HepG2 (cell line): ENCODE results near the gene FBXL20. TPM values are rescaled to one million over a fixed set of nuclear protein-coding genes. Genes with fewer than 3 reads are reported as not detected.

Experiments used
- ATAC-seq: fragments of 200-7000 bp; cut with Tn5 transposase; 3 replicates; pipeline ENCODE4 v1.9.1; 2020; ENCODE audit warnings: mild to moderate bottlenecking, moderate library complexity
- BruUV-seq: library from RNA; stranded (reverse); fragments of 400-500 nt; replicated peaks from 2 replicates; lab custom pipeline; 2021; lab: Mats Ljungman, UMichigan
- CTCF ChIA-PET: fragments of 300-600 bp; formaldehyde crosslinking; extraction: SDS; loops from one replicate; lab custom pipeline; 2021; ENCODE audit warnings: low total read pairs, inconsistent platforms, low intra/inter-chr PET ratio; lab: Yijun Ruan, JAX
- POLR2A ChIA-PET: fragments of 350-600 bp; sonication (Branson Sonifier 250); formaldehyde crosslinking; loops from one replicate; lab custom pipeline; 2020; ENCODE audit warnings: antibody characterized with exemption, inconsistent platforms; lab: Yijun Ruan, JAX
- DNase-seq: peaks from one replicate; pipeline ENCODE4 v3.0.0-alpha.2; 2015; ENCODE audit warnings: low spot score
- FAIRE-seq: peaks from 3 replicates; lab custom pipeline; 2011; peaks lifted over from hg19 to GRCh38; lab: Jason Lieb, UNC
- H2AFZ ChIP-seq: one replicate; pipeline ENCODE4 v1.6.1; 2011; ENCODE audit warnings: low read length, inconsistent platforms
- H3K27ac ChIP-seq: fragments of 300-600 bp; 3 replicates; pipeline ENCODE4 v1.8.0; 2011; ENCODE audit warnings: mixed run types, mild to moderate bottlenecking, mixed read lengths, low read length, inconsistent platforms; ENCODE audit not compliant: insufficient read depth; ENCODE audit errors: extremely low read length
- H3K27me3 ChIP-seq, 2 experiments: fragments of 200-600 bp in 1 of 2; 2 replicates in 1 of 2; 3 replicates in 1 of 2; pipeline versions ENCODE4 v1.6.0 to v1.8.0; 2011; ENCODE audit warnings: low read length in 2 of 2, mild to moderate bottlenecking in 2 of 2, moderate library complexity in 2 of 2, inconsistent platforms in 1 of 2; ENCODE audit not compliant: insufficient read depth in 2 of 2, control insufficient read depth in 1 of 2
- H3K36me3 ChIP-seq, 2 experiments: fragments of 200-600 bp in 1 of 2; replicated peaks in 1 of 2; 2 replicates in 1 of 2; 3 replicates in 1 of 2; pipeline versions ENCODE4 v1.5.1 to v1.8.0; 2011; ENCODE audit warnings: low read length in 2 of 2, inconsistent platforms in 1 of 2; ENCODE audit not compliant: insufficient read depth in 2 of 2, control insufficient read depth in 1 of 2
- H3K4me1 ChIP-seq: 2 replicates; pipeline ENCODE4 v1.5.1; 2012; ENCODE audit warnings: low read length, inconsistent platforms; ENCODE audit not compliant: insufficient read depth
- H3K4me2 ChIP-seq: 2 replicates; pipeline ENCODE4 v1.6.0; 2011; ENCODE audit warnings: low read depth, low read length, inconsistent platforms
- H3K4me3 ChIP-seq, 3 experiments: fragments of 200-600 bp in 1 of 3; sonication (generic), shearing (Covaris generic) in 1 of 3; replicated peaks in 1 of 3; 2 replicates each; pipeline ENCODE4 v1.5.1; 2011 to 2016; ENCODE audit warnings: low read length in 3 of 3, inconsistent platforms in 2 of 3, low read depth in 2 of 3, mild to moderate bottlenecking in 2 of 3, control low read depth in 1 of 3, mixed read lengths in 1 of 3; ENCODE audit not compliant: insufficient read depth in 1 of 3
- H3K79me2 ChIP-seq: one replicate; pipeline ENCODE4 v1.6.1; 2011; ENCODE audit warnings: low read length, inconsistent platforms; ENCODE audit not compliant: insufficient read depth
- H3K9ac ChIP-seq: 2 replicates; pipeline ENCODE4 v1.6.0; 2011; ENCODE audit warnings: mild to moderate bottlenecking, low read depth, low read length, inconsistent platforms; ENCODE audit not compliant: insufficient read depth
- H3K9me3 ChIP-seq: 2 replicates; pipeline ENCODE4 v1.5.1; 2012; ENCODE audit warnings: mild to moderate bottlenecking, low read length
- H4K20me1 ChIP-seq: 2 replicates; pipeline ENCODE4 v1.6.0; 2011; ENCODE audit warnings: inconsistent platforms, mild to moderate bottlenecking, low read length, moderate library complexity; ENCODE audit not compliant: insufficient read depth
- BHLHE40 ChIP-seq: IDR thresholded peaks from 2 replicates; pipeline ENCODE4 v1.6.1; 2011; ENCODE audit warnings: low read length, improper control_type of control experiment
- CENPBD1 ChIP-seq: sonication (generic); formaldehyde crosslinking; IDR thresholded peaks from 2 replicates; pipeline ENCODE4 v1.8.0; 2022; ENCODE audit warnings: missing genetic modification reagents, low read depth, mild to moderate bottlenecking, borderline replicate concordance
- HDAC2 ChIP-seq: sonication (generic); formaldehyde crosslinking; IDR thresholded peaks from 2 replicates; pipeline ENCODE4 v1.4.0; 2020; ENCODE audit warnings: missing genetic modification reagents
- NPAS2 ChIP-seq: sonication (generic); formaldehyde crosslinking; IDR thresholded peaks from 2 replicates; pipeline ENCODE4 v1.8.0; 2022; ENCODE audit warnings: mild to moderate bottlenecking, missing genetic modification reagents, borderline replicate concordance
- PCBP2 ChIP-seq: fragments of 200-400 bp; formaldehyde crosslinking; optimal IDR thresholded peaks from 2 replicates; pipeline ENCODE3; 2018; ENCODE audit warnings: low read length, low read depth; ENCODE audit not compliant: poor library complexity, severe bottlenecking
- POLR2A ChIP-seq, 2 experiments: IDR thresholded peaks; 2 replicates each; pipeline ENCODE4 v1.6.1; 2011; ENCODE audit warnings: low read depth in 2 of 2, low read length in 2 of 2, mild to moderate bottlenecking in 1 of 2, moderate library complexity in 1 of 2; ENCODE audit not compliant: insufficient read depth in 1 of 2
- SMARCC2 ChIP-seq: fragments of 450-650 bp; IDR thresholded peaks from 2 replicates; pipeline ENCODE4 v1.6.1; 2017; ENCODE audit warnings: antibody characterized with exemption, mild to moderate bottlenecking
- ZNF34 ChIP-seq: sonication (generic); formaldehyde crosslinking; IDR thresholded peaks from 2 replicates; pipeline ENCODE4 v1.4.0; 2020; ENCODE audit warnings: mild to moderate bottlenecking, missing genetic modification reagents, borderline replicate concordance
- ZNF609 ChIP-seq: sonication (generic); formaldehyde crosslinking; IDR thresholded peaks from 2 replicates; pipeline ENCODE4 v1.4.0; 2020; ENCODE audit warnings: mild to moderate bottlenecking, missing genetic modification reagents, borderline replicate concordance
- ZNF674 ChIP-seq: sonication (generic); formaldehyde crosslinking; IDR thresholded peaks from 2 replicates; pipeline ENCODE4 v1.5.0; 2020; ENCODE audit warnings: low read depth, mild to moderate bottlenecking, missing genetic modification reagents
- ZNF772 ChIP-seq: sonication (generic); formaldehyde crosslinking; IDR thresholded peaks from 2 replicates; pipeline ENCODE4 v1.5.0; 2020; ENCODE audit warnings: mild to moderate bottlenecking, missing genetic modification reagents
- WGBS: methylation state at CpG from one replicate; pipeline ENCODE4 v1.1.6; 2017; ENCODE audit warnings: low lambda C conversion rate; 5-methylcytosine and 5-hydroxymethylcytosine counted together
- in situ Hi-C: cut with HindIII; loops from 2 replicates; pipeline ENCODE4 v1.10.0; 2017; ENCODE audit warnings: low pct_unique_long_range_greater_than_20kb; ENCODE audit not compliant: extremely low pct_ligation_motif_present
- intact Hi-C: fragments of 100-400 bp; cut with micrococcal nuclease; formaldehyde crosslinking; loops from one replicate; pipeline ENCODE4 v1.10.0; 2022; ENCODE audit not compliant: unreplicated experiment
- polyA plus RNA-seq, 8 experiments: library from polyadenylated mRNA; depleted of rRNA in 3 of 8; stranded (reverse) in 7 of 8; unstranded in 1 of 8; fragments of >200 nt; fragmentation: Illumina TruSeq in 4 of 8; extraction: Trizol in 4 of 8; gene quantifications; 2 replicates each; pipeline versions ENCODE4 v1.2.1 to v1.2.3, GENCODE V29; 2011 to 2016; ENCODE audit warnings: low read depth in 4 of 8, missing spikeins in 1 of 8, mixed read lengths in 1 of 8; ENCODE audit not compliant: insufficient read depth in 1 of 8
- total RNA-seq, 5 experiments: library from RNA; depleted of rRNA; stranded (reverse); fragments of >200 nt; fragmentation: Illumina TruSeq; extraction: Trizol; gene quantifications; 2 replicates each; pipeline ENCODE4 v1.2.3, GENCODE V29; 2016; ENCODE audit warnings: low read depth in 1 of 5
- TF ChIP-seq, protein P1 (sequence below): sonication (generic); formaldehyde crosslinking; IDR thresholded peaks from 2 replicates; pipeline ENCODE4 v1.5.0; 2020; ENCODE audit warnings: mild to moderate bottlenecking, low read depth, missing genetic modification reagents, borderline replicate concordance

Gene FBXL20
- total and polyA plus RNA-seq, 2 of the 13 experiments (the other 11 are each of a cell fraction or from before 2014, with no cell fraction given), result 10.2 to 10.3 TPM

GRCh38 chr17:39357488-39357887 lies 43.9 kb downstream of the FBXL20 start:
- BruUV-seq, result no TSS peak
- Histone ChIP-seq H2AFZ (no peak overlapping the region), H3K9ac (no peak overlapping the region), H3K4me3 (no peak overlapping the region), H3K27ac (peak overlapping the region; percentile 2), H3K4me2 (no peak overlapping the region), H4K20me1 (peaks cover 17% of the 10 kb centered on the region), H3K79me2 (peaks cover 3% of the 10 kb centered on the region), H3K9me3 (no peaks in the 10 kb centered on the region), H3K27me3 (no peaks in the 10 kb centered on the region), H3K4me1 (peaks cover 20% of the 10 kb centered on the region), H3K36me3 (no peaks in the 10 kb centered on the region)
- ChIA-PET CTCF (no interaction called here), POLR2A (no interaction called here)
- intact Hi-C loops, result no loop called here
- DNase-seq, result no peak
- 84% methylated on average over 8 of the region's 8 CpGs for WGBS
- ATAC-seq, result no peak
- peak; percentile 52 for FAIRE-seq
- no peak for TF ChIP-seq ZNF609 (CRISPR knock-in tag)
- no peak for TF ChIP-seq ZNF34
- no peak for TF ChIP-seq ZNF674
- TF ChIP-seq NPAS2 (CRISPR knock-in tag), result no peak
- no peak for TF ChIP-seq BHLHE40
- no peak for TF ChIP-seq CENPBD1
- TF ChIP-seq ZNF772 (CRISPR knock-in tag), result no peak
- no peak for TF ChIP-seq HDAC2 (CRISPR knock-in tag)
- TF ChIP-seq SMARCC2, result no peak
- TF ChIP-seq POLR2A (IDR thresholded peaks at IDR 0.05; ENCODE audit: insufficient read depth in 1 of 2, low read depth in 2 of 2, low read length in 2 of 2), result no peak
- TF ChIP-seq PCBP2, result no peak
- TF ChIP-seq, protein P1, sequence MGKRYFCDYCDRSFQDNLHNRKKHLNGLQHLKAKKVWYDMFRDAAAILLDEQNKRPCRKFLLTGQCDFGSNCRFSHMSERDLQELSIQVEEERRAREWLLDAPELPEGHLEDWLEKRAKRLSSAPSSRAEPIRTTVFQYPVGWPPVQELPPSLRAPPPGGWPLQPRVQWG (CRISPR knock-in tag), result no peak
- in situ Hi-C loops, result no loop called here
